HG02571 (cell line): ENCODE results near the gene CRABP2.

Source experiments
- ATAC-seq: cut with Tn5 transposase; IDR thresholded peaks from one replicate; pipeline ENCODE4 v1.9.1; 2021; ENCODE audit warnings: mild to moderate bottlenecking, moderate library complexity; ENCODE audit not compliant: unreplicated experiment

Gene CRABP2

DNA sequence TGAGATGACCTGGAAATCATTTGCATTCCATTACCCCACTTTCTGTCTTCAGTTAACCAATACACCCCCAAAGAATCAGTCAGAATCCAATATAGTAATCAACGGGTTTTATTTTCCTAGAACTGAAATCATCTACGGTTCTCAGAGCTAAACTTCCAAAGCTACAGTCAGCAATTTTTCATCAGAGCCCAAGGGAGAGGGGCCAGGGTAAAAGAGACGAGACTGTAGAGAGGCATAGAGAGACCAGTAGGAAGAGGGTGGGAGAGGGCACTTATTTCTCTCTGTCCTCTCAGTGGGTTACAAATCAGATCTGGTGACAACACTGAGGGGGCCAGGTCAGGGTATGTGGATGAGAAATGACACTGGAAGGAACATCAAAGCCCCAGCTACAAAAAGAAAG, 36.6 kb upstream of the CRABP2 start:
- ATAC-seq: no peak

DNA sequence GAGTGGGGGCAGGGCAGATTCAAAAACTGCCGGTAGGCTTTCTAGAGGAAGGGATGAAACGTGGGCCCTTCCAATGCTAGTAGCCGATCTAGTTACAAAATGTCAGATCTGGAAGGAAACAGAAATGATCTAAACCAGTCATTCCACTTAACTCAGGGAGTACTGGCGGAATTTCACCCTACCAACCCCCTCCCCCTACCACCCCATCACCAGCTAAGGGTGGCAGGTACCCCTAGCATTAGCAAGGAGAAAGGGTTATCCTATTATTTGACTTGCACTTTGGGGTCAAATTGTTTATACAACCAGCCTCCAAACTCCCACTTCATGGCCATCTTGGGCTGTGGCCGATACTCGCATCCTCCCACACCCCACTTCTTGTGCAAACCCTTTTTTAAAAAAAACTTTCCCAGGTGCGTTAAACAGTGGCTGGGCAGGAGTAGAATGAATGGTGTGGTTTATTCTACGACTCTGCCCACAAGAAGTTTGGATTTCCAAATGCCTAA, 36.1 kb upstream of the CRABP2 start:
- no peak for ATAC-seq

DNA sequence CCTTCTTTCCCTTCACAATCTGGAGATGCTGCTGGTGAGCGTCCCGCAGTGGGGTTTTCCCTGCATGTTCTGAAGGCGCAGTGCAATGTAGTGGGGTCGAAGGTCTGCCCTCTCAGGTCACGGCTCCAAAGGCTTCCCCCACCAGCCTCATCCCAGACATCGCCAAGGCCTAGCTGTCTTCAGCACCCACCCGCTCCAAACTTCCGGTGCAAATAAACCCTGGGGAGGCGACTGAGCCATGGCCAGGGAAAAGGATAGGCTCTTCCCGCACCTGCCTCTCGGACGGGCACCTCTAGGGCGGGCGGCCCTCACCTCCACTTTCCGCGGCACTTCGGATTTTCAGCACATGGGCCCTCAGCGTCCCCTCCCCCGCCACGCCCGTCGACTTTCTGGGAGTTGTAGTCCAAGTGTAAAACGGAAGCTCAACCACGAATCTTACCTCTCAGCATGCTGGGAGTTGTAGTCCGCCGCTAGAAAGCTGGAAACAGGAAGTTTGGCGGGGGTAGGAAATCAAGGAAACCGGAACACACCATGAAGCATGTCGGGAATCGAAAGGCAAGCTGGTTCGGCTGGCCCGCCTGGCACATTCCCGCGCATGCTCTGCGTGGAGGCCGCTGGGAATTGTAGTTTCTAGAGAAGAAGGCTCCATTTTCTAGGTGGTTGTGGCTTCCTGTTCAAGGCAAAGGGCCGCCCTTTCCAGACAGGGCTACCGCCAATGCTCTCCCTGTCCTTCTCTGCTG, 35.5 kb upstream of the CRABP2 start, which contains the start of gene MRPL24:
MRPL24 (minus strand) TSS at position 348 of the 740 bp plus-strand sequence. CDS start 2,384 bp downstream, outside the sequence.
- peak; percentile 84 for ATAC-seq

DNA sequence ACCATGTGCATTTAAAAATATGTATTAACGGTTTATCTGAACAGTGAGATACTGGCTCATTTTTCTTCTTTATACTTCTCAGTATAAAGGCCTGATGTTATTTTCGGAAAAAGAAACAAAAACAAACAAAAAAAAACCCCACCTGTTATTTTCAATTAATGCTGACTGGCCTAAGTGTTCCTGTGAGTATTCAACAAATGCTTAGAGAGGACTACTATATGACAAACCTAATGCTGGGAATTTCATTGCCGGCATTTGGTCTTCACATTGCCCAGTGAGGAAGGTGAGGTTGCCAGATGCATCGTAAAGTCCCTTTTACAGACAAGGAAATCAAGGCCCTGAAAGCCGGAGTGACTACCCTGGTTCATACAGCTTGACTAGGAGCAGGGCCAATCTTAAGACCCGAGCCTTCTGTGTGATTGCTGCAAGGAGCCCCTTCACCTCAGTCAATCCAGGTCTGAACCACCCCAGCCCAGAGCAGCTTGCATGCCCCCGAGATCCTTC, 34.9 kb upstream of the CRABP2 start:
- peak; percentile 0 for ATAC-seq

DNA sequence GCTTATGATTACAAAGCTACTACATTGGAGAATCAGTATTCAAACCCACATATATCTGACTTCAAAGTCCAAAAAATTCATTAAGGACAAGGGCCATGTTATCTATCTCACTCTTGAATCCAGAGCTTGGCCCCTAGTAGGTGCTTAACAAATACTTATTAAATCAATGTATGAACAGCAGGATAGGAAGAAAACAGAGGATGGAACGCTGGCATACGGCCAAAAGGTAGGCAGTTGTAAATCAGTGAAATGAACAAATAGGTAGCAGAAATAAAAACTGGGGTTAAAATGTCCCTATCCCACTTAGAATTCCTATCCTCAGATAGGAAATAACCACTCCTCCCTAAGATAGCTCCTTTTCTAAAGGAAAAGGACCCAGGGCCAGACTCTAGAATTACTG, 33.5 kb upstream of the CRABP2 start:
- ATAC-seq: no peak

DNA sequence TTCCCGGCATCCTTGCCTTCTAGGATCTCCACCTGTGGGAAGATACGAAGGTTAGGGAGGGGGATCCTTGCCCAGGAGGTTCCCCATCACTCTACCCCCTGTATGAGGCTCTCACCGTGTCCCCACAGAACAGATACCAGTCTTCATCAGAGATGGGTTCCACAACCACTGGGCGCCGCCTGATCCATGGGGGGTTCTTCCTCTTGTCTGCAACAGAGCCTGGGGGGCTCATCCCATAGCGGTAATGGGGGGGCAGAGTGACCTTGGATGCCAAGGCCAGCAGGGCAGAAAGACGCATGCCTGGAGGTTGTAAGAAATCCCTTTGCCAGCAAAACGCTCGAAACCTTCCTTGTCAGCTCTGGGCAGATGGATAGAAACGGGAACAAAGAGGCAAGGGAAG, 33.0 kb upstream of the CRABP2 start:
- ATAC-seq: no peak

DNA sequence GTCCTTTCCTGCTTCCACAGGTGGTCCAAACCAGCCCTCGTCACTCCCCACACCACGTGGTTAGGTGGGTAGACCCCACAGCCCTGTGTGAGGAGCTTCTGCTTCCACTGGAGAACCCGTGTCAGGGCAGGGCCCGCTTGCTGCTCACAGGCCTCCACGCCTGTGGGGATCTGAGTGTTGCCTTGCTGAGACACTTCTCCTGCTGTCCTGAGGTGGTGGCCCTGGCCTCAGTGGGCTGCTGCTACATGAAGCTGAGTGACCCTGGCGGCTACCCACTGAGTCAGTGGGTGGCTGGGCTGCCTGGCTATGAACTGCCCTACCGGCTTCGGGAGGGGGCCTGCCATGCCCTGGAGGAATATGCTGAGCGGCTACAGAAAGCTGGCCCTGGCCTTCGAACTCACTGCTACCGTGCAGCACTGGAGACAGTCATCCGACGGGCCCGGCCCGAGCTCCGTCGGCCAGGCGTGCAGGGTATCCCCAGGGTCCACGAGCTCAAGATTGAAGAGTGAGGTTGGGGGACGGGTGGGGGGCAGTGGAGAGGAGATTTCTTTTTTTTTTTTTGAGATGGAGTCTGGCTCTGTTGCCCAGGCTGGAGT, 28.7 kb upstream of the CRABP2 start:
- ATAC-seq: no peak

DNA sequence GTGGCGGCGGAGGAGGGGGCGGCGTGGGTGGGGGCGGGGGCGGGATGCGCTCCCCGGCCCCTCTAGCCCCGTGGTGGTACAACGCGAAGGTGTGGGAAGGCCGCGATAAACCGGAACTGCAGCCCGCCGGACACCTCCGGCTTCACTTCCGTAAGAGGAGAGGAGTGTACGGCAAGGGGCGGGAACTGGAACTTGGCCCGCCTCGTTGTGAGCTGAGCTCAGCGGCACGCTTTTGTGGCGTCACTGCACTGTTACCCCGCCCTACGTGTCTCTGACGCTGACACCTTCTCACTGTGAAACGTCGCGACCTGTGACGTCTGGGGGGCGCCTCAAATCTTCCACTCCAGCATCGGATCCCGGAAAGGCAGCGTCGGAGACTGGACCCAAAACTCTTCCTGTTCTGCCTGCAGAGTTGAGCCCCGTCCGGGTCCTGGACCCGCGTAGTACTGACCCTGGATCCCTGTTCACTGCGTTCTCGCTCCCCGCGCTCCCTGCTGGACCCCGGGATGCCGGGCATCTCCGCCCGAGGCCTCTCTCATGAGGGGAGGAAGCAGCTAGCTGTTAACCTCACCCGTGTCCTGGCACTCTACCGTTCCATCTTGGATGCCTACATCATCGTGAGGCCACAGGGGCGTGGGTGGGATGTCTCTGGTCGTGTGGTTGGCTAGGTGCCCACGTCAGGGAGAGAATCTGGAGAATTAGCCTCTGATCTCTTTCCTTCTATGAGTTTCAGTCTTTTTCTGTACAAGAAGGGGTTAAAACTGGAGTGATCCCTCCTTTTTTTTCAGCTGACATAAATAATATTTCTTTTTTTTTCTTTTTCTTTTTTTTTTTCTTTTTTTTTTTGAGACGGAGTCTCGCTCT, 23.4 kb upstream of the CRABP2 start, which contains the start of gene ISG20L2:
ISG20L2 (minus strand) TSS at position 168 of the 864 bp plus-strand sequence. CDS start 1,114 bp downstream, outside the sequence.
- peak; percentile 86 for ATAC-seq

DNA sequence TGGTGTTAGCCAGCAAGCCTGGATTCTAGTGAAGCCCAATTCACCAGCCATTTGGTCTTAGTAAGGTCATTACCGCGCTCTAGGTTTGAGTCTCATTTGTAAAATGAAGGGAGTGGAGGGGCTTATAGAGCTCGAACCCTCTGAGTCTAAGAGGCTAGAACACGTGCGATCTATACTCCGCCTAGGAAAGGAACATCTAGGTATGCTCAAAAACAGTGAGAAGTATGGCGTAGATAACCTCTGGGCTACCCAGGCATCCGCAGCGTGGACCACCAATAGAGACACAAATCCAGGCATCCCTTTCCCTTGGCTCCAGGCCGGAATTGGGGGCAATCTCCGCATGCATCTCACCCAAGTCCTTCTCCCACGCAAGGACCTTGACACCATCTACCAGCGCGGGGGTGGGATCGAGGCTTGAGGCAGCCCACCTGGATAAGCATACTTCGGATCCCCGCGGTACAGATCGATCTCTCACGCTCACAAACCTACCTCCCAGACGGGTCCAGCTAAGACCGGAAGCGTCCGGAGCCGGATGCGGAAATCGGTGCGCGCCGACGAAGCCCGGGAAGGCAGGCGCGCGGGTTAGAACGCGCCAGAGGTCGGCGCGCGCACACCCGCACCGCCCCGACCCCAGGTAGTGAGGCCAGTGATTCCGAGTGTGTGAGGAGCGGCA, 22.7 kb upstream of the CRABP2 start, which contains the start of gene METTL25B:
METTL25B (plus strand) TSS at position 544 of the 673 bp plus-strand sequence. CDS start 636 bp downstream, outside the sequence.
- peak; percentile 61 for ATAC-seq

DNA sequence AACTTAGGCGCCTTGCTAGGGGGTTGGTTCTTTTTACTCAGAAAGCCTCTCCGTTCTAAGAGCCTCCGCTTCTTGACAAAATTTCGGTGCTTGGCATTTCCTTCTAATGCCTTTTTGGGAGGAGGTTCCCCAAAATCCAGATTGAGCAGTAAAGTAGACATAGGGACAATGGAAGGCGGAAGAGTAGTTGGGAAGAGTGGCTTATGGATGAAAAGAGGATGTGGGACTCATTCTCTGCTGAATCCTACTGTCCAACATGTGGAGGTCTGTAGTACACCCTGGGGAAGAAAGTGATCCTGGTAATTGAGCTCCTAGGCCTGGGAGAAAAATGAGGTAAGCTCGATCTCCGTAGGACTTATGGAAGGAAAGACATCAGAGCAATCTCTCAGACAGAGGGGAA, 22.1 kb upstream of the CRABP2 start:
- ATAC-seq: no peak

DNA sequence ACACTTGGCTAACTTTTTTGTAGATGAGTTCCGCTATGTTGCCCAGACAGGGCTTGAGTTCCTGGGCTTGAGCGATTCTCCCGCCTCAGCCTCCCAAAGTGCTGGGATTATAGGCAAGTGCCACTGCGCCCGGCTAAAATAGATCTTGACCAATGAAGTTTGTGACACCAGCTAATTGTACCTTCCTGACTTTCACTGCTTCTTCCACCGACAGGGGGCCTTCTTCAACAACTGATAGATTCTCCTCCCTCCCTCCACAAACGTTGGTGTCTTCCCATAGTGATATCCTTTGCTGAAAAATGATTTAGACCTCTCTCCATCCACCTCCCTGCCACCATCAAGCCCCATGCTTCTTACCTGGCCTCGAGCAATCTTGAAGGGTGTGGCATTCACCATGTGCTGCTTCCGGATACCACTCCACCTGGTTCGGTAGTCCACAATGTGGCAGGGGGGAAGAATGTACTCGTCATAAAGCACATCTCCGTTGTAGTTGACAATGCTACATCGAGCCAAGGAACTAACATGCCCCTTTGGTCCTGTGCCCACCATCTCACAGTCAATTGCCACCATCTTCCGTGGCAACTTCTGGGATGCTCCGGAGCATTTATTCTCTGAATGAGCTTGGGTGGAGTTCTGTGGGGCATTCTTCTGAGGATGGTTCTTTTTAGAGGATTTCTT, 21.3 kb upstream of the CRABP2 start:
- ATAC-seq: no peak

DNA sequence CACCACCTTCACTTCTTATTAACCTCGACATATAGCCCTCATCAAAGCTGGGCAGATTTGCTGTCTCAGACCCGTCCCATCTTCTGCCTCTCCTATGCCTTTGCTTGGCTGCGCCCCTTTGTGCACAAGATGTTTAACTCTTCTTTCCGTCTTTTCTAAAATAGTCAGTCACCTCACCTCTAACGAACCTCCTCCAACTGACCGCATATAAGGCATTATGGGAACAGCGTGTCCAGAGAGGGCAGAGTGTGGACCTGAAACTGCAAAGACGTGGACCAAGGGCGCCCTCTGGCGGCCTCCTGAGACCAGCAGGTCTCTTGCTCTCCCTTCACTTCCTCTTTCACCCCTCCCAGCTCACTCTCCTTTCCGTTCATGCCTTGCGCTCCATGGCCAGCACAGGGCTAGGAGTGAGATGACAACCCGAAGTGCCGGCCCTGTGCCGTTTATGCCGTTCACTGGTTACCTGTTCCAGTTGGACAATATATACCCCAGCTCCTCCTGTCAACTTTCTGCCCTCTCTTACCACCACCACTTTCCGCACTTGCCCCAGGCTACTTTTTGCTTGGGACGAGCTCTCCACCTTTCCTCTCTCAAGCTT, 20.4 kb upstream of the CRABP2 start:
- ATAC-seq: no peak

DNA sequence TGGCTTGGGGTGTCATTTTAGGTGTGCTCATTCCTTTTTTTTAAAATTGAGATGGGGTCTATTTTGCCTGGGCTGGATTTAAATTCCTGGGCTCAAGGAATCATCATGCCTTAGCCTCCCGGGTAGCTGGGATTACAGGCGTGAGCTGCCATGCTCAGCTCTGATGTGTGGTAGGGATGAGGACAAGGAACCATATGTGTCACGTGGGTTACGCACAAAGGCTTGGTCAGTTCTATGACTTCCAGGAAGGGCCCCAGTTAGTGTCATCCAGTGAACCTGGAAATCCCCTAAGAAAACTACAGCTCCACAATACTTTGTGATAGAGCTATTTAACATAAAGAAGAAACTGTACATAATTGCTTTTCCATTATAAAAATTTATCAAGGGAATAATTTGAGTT, 16.2 kb upstream of the CRABP2 start:
- ATAC-seq: no peak

DNA sequence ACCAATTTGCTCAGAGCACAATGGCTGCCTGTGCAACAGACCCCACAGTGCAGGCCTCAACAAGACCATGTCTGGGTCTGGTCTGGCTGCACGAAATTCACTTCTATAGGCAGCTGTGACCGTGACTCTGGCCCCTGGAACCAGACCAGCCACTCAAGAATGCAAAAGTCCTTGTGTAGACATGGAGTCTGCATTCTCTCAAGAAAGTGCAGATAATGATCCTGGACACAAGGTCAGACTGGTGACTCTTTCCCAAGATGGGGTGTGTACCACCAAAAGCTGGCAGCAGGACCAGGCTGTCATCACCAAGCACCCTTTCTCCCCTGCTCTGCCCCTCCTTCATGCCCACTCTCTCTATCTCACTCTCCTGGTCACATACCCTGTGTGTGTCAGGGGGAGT, 15.7 kb upstream of the CRABP2 start:
- no peak for ATAC-seq

DNA sequence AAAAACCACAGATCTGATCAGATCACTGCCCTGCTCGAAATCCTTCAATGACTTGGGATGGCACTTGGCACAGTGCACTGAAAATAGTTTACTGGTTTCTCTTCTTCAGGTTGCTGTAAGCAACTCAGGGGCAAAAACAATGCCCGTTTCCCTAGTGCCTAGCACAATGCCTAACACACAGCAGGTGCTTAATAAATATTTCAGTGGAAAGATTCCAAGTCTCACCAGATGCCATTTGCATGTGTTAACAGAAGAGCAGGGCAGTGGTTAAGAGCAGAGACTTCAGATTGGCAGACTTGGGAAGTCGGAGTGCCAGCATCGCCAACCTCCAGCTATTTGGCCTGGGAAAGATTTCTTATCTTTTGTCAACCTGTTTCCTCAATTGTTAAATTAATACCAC, 12.0 kb upstream of the CRABP2 start:
- no peak for ATAC-seq

DNA sequence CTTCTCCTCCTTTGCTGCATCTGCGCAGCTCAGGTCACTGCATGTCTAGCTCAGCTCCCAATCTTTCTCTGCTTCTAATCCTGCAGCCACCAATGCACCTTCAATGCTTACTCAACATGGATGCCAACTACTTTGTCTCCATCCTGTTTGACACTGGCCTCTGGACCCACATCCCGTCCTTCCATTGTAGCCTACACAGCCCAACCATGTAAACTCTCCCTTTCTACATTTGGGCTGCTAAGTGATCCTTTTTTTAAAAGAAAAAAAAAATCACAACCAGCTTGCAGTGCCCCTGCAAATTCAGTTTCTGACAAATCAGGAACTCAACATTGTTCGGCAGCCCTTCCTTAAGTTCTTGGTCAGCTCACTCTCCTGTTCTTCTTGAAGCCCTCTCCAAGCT, 9.4 kb upstream of the CRABP2 start:
- ATAC-seq: no peak

DNA sequence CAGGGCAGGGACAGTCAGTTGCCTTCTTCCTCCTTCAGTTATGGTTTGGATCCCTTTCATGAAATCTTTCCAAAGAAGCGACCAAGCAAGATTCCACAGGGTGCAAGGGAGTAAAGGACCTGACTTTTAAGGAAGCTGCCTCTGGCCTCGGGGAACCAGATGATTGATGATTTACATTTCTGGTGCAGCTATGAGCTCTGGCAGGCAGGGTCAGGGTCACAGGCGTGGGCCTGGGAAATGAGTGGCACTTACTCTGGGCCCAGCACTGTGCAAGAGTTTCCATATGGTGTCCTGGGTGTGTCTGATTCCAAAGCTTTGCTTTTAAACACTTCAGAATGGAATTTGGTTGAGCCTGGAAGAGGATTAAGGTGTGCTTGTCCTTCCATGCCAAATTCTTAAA, 7.2 kb upstream of the CRABP2 start:
- ATAC-seq: no peak

DNA sequence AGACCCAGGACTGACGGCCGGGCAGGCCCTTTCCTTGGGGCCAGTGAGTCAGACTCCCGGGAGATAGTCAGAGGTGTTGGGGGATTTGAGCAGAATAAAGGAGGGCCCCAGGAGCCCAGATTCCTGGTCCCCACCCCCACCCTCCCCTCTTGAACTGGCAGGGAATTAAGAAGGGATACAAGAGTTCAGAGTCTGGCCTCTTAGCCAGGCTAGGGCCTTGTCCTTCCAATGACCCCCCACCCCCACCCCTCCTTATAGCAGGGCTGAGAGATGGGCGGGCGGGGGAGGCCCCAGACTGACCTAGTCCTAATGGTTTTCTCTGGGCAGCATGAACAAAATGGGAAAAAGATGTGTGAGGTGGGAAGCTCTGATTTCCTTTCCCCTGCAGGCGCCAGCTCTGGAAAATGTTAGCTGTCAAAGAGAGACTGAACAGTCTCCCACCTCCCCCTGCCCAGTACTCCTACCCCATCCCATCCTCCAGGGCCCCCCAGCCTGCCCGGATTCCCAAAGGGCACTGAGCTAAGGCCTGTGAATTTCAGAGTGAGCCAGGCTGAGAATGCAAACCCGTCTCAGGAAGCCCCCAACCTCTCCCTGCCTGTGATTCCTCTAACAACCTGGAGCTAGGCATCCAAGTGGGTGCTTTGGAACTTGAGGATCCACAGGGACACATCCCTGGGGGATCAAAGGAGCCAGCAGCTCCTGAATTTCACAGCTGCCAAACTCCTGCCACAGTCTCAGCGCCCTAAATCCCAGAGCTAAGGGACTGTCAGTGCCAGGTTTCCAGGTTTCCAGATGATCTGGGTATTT, 5.8 kb upstream of the CRABP2 start:
- ATAC-seq: no peak
